ENCODE measurements around the gene UBASH3B.

Gene UBASH3B

GRCh38 chr11:122663764-122664163 lies 8.2 kb downstream of the UBASH3B start:
- TF ChIP-seq MAX (IDR thresholded peaks at IDR 0.05) (no peak), NFIC (IDR thresholded peaks at IDR 0.05) (peak; percentile 50)

GRCh38 chr11:122664188-122664587 lies 8.7 kb downstream of the UBASH3B start:
- TF ChIP-seq TEAD4 (IDR thresholded peaks at IDR 0.05) (no peak), USF1 (IDR thresholded peaks at IDR 0.05) (no peak), TCF12 (IDR thresholded peaks at IDR 0.05; ENCODE audit: low read depth) (no peak), ZBTB7A (IDR thresholded peaks at IDR 0.05; ENCODE audit: low read depth) (no peak), EGR1 (IDR thresholded peaks at IDR 0.05) (no peak), MAX (IDR thresholded peaks at IDR 0.05) (no peak), RAD21 (IDR thresholded peaks at IDR 0.05; ENCODE audit: low read depth) (no peak), YY1 (IDR thresholded peaks at IDR 0.05; ENCODE audit: low read depth) (no peak), FOXM1 (IDR thresholded peaks at IDR 0.05; ENCODE audit: borderline replicate concordance, low read depth) (no peak), NFIC (IDR thresholded peaks at IDR 0.05) (no peak), EP300 (IDR thresholded peaks at IDR 0.05; ENCODE audit: borderline replicate concordance) (no peak), TAF1 (IDR thresholded peaks at IDR 0.05; ENCODE audit: low read depth) (no peak), CREB1 (IDR thresholded peaks at IDR 0.05; ENCODE audit: low read depth) (no peak), CEBPB (IDR thresholded peaks at IDR 0.05) (no peak), REST (IDR thresholded peaks at IDR 0.05; ENCODE audit: low read depth) (no peak)

- TF ChIP-seq CREB1 (IDR thresholded peaks at IDR 0.05; ENCODE audit: low read depth), result no peak
- TF ChIP-seq YY1 (IDR thresholded peaks at IDR 0.05; ENCODE audit: low read depth), result no peak
- no peak for TF ChIP-seq MAX (IDR thresholded peaks at IDR 0.05)
- TF ChIP-seq TCF12 (IDR thresholded peaks at IDR 0.05; ENCODE audit: low read depth), result no peak
- no peak for TF ChIP-seq CEBPB (IDR thresholded peaks at IDR 0.05)
These were observed 10.3 kb downstream of the UBASH3B start for GRCh38 chr11:122665861-122666260.

GRCh38 chr11:122666743-122667142 lies 11.2 kb downstream of the UBASH3B start:
- TF ChIP-seq CEBPB (IDR thresholded peaks at IDR 0.05) (no peak), REST (IDR thresholded peaks at IDR 0.05; ENCODE audit: low read depth) (no peak), CREB1 (IDR thresholded peaks at IDR 0.05; ENCODE audit: low read depth) (no peak), USF1 (IDR thresholded peaks at IDR 0.05) (no peak)

GRCh38 chr11:122668562-122669090 lies 13.1 kb downstream of the UBASH3B start:
- no peak for TF ChIP-seq MAX (IDR thresholded peaks at IDR 0.05)
- no peak for TF ChIP-seq TEAD4 (IDR thresholded peaks at IDR 0.05)
- TF ChIP-seq RAD21 (IDR thresholded peaks at IDR 0.05; ENCODE audit: low read depth), result no peak
- TF ChIP-seq NFIC (IDR thresholded peaks at IDR 0.05), result no peak
- no peak for TF ChIP-seq ZBTB7A (IDR thresholded peaks at IDR 0.05; ENCODE audit: low read depth)
- no peak for TF ChIP-seq REST (IDR thresholded peaks at IDR 0.05; ENCODE audit: low read depth)
- TF ChIP-seq EP300 (IDR thresholded peaks at IDR 0.05; ENCODE audit: borderline replicate concordance), result no peak
- TF ChIP-seq CREB1 (IDR thresholded peaks at IDR 0.05; ENCODE audit: low read depth), result no peak
- no peak for TF ChIP-seq YY1 (IDR thresholded peaks at IDR 0.05; ENCODE audit: low read depth)
- no peak for TF ChIP-seq TAF1 (IDR thresholded peaks at IDR 0.05; ENCODE audit: low read depth)
- TF ChIP-seq FOXM1 (IDR thresholded peaks at IDR 0.05; ENCODE audit: borderline replicate concordance, low read depth), result no peak
- TF ChIP-seq USF1 (IDR thresholded peaks at IDR 0.05), result no peak
- no peak for TF ChIP-seq EGR1 (IDR thresholded peaks at IDR 0.05)
- TF ChIP-seq CEBPB (IDR thresholded peaks at IDR 0.05), result no peak
- no peak for TF ChIP-seq TCF12 (IDR thresholded peaks at IDR 0.05; ENCODE audit: low read depth)
